ENCODE measurements around the gene KCNQ2. TPM values are rescaled to one million over a fixed set of nuclear protein-coding genes. Genes with fewer than 3 reads are reported as not detected.

Gene KCNQ2
- total and polyA plus RNA-seq, 8 donors: 8.4 to 19.1 (median 14.1) TPM; not detected in 2

DNA sequence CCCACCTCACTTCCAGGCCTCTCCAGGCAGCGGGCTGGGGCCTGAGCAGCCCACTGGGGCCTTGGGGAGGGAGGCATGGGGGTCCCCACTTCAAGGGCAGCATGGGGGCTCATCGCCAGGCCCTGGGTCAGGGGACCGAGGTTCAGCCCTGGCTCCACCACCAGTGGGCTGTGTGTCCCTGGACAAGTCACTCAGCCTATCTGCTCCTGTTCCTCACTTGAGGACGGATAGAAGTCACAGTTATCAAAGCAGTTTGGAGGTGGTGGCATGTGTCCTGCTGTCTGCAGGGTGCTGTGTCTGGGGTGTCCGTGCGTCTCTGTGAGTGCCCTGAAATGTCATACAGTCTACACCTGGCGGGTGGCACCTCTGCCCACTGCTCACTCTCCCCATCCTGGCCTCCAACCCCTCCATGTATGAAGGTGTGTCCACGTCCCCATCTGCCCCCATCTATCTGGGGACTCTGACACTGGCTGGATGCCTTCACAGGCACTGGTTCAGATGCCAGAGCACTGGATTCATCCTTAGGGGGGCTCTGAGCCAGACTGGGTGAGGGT, 22.8 kb upstream of the KCNQ2 start:
- Histone ChIP-seq H3K9me3 (no peaks in the 10 kb centered on the region), H3K27me3 (peaks cover 29 to 80% of the 10 kb centered on the region in 2 donors), H3K27ac (no peak overlapping the region), H3K4me1 (peaks cover 4 to 30% of the 10 kb centered on the region in 2 donors), H3K36me3 (no peaks in the 10 kb centered on the region), H3K4me3 (no peak overlapping the region)
- no peak for TF ChIP-seq CTCF (IDR thresholded peaks at IDR 0.05)
- DNase-seq (no peak), ATAC-seq (no peak)
- intact Hi-C loops (cut with DNase I): no loop called here

DNA sequence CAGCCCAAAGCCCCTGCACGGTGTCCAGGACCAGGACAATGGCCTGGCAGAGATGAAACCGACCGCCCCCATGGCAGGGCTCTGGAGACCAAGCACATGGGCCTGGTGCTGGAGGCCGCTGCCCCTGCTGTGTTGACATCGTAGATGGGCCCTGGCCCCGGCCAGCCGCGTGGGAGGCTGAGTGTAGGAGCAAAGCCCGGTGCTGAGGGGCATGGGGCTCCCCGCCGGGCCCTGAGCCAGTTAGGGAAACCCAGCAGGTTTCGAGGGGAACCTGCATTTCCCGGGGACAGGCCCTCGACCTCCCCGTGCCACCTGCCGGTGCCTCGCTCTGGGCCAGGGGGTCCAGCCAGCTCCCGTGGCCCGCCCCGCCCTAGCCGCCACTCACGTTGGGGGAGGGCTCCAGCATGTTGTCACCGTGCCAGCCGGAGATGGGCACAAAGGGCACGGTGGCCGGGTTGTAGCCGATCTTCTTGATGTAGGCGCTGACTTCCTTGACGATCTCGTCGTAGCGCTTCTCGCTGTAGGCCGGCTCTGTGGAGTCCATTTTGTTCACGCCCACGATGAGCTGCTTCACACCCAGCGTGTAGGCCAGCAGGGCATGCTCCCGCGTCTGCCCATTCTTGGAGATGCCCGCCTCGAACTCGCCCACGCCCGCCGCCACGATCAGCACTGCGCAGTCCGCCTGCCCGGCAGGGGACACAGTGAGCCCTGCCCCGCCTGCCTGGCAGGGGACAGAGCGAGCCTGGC, 22.1 kb upstream of the KCNQ2 start:
- Histone ChIP-seq H3K27ac (no peak overlapping the region), H3K27me3 (peaks cover 22 to 80% of the 10 kb centered on the region in 2 donors), H3K36me3 (no peaks in the 10 kb centered on the region), H3K4me3 (no peak overlapping the region), H3K4me1 (peaks cover 4 to 29% of the 10 kb centered on the region in 2 donors), H3K9me3 (no peaks in the 10 kb centered on the region)
- TF ChIP-seq CTCF (IDR thresholded peaks at IDR 0.05): no peak
- ATAC-seq (no peak), DNase-seq (peak in 1 of 4 donors; percentile 81)
- intact Hi-C loops (cut with DNase I): no loop called here

DNA sequence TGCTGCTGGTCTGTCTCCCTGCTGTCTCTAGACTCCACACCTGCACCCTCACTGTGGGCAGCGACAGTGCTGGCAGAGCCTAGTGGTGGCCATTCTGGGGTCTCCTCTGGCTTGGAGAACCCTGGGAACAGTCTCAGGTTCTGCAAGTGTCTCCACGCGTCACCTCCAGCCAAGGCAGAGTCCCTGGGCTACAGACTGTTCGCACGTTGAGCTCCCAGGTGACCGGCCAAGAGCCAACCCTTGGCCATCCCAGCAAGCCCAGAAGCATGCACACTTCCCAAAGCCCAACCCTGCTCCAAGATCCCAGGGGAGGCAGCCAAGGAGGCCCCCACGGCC, 21.6 kb upstream of the KCNQ2 start:
- intact Hi-C loops (cut with DNase I): no loop called here
- no peaks in the 10 kb centered on the region for H3K9me3 ChIP-seq
- no peak for DNase-seq
- no peaks in the 10 kb centered on the region for H3K36me3 ChIP-seq
- no peak overlapping the region for H3K27ac ChIP-seq
- peaks cover 4 to 24% of the 10 kb centered on the region in 2 donors for H3K4me1 ChIP-seq
- H3K27me3 ChIP-seq: peaks cover 19 to 80% of the 10 kb centered on the region in 2 donors
- no peak overlapping the region for H3K4me3 ChIP-seq
- ATAC-seq: no peak
- TF ChIP-seq CTCF (IDR thresholded peaks at IDR 0.05): no peak

- Histone ChIP-seq H3K4me3 (no peak overlapping the region), H3K27me3 (peaks cover 20 to 80% of the 10 kb centered on the region in 2 donors), H3K4me1 (peaks cover 4 to 19% of the 10 kb centered on the region in 2 donors), H3K9me3 (no peaks in the 10 kb centered on the region), H3K36me3 (no peaks in the 10 kb centered on the region), H3K27ac (no peak overlapping the region)
- ATAC-seq (no peak), DNase-seq (peak in 1 of 4 donors; percentile 68)
- TF ChIP-seq CTCF (IDR thresholded peaks at IDR 0.05): no peak
- intact Hi-C loops (cut with DNase I): no loop called here
Observed at GRCh38 chr20:63493563-63494020, 21.1 kb upstream of the KCNQ2 start.

DNA sequence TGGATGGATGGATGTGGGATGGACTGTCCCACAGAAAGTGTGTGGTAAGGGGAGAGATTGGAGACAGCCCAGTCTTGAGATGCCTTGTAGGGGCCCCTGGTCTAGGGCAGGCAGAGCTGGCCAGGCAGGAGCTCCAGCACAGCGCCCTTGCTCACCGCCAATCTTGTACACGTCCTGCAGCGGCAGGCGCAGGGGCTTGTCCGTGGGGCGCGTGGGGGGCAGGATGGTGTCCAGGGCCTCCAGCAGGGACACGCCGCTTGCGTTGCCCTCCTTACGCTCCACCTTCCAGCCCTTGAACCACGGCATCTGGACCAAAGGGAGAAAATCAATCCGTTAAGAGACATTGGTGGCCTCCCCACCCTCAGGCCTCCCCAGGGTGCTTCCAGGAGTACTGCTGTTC, 20.5 kb upstream of the KCNQ2 start:
- no peak for TF ChIP-seq CTCF (IDR thresholded peaks at IDR 0.05)
- Histone ChIP-seq H3K27ac (no peak overlapping the region), H3K4me1 (peaks cover 4 to 17% of the 10 kb centered on the region in 2 donors), H3K9me3 (no peaks in the 10 kb centered on the region), H3K4me3 (no peak overlapping the region), H3K27me3 (peaks cover 18 to 80% of the 10 kb centered on the region in 2 donors), H3K36me3 (no peaks in the 10 kb centered on the region)
- DNase-seq: peak in 1 of 4 donors; percentile 65
- intact Hi-C loops (cut with DNase I): no loop called here
- ATAC-seq: no peak
